Mesenteric fat pad (tissue), 1 donor: ENCODE measurements around the gene ATP8B3. TPM values are rescaled to one million over a fixed set of nuclear protein-coding genes. Genes with fewer than 3 reads are reported as not detected.

Experiments used
- DNase-seq: peaks from one replicate; pipeline ENCODE4 v3.0.0-alpha.2; 2020; ENCODE audit warnings: low spot score
- long read RNA-seq: library from polyadenylated mRNA; unstranded; transcript quantifications from one replicate; pipeline ENCODE4 v2.0.0, GENCODE V29; 2020
- total RNA-seq: library from RNA; stranded (reverse); fragmentation: NEBNext Ultra II Directional; extraction: Animal tissue kit (Norgen Biotek cat#: 25700); gene quantifications from one replicate; pipeline ENCODE4 v1.2.1, GENCODE V29; 2021
- donor health status: DM: yes; HTN: yes; CAD: no.

The ATP8B3 gene
- total RNA-seq, result 0.80 TPM
- long read RNA-seq, partial matches to known transcripts, result 1 of 1 reads
- long read RNA-seq, other reads (novel, unspliced or antisense), result 0 of 1 reads

GRCh38 chr19:1811942-1812425, at the start of gene ATP8B3:
ATP8B3 (minus strand) TSS chr19:1812276; CDS start chr19:1811736, 540 bp downstream.
- DNase-seq, result no peak

- DNase-seq, result no peak
Observed at GRCh38 chr19:1861599-1862031, 49.5 kb upstream of the ATP8B3 start.

- no peak for DNase-seq
Observed at GRCh38 chr19:1860821-1861598, 48.9 kb upstream of the ATP8B3 start.

GRCh38 chr19:1860042-1860775, 48.1 kb upstream of the ATP8B3 start:
- no peak for DNase-seq

GRCh38 chr19:1859331-1859781, 47.3 kb upstream of the ATP8B3 start:
- DNase-seq, result no peak

- DNase-seq, result no peak
Observed at GRCh38 chr19:1858412-1859081, 46.5 kb upstream of the ATP8B3 start.

- no peak for DNase-seq
Observed at GRCh38 chr19:1857648-1858326, 45.7 kb upstream of the ATP8B3 start.

GRCh38 chr19:1856698-1857603, 44.9 kb upstream of the ATP8B3 start:
- peak; percentile 95 for DNase-seq

- no peak for DNase-seq
Observed at GRCh38 chr19:1856345-1856697, 44.2 kb upstream of the ATP8B3 start.

- DNase-seq, result no peak
Observed at GRCh38 chr19:1855828-1856255, 43.8 kb upstream of the ATP8B3 start.

GRCh38 chr19:1855040-1855827, 43.2 kb upstream of the ATP8B3 start:
- DNase-seq, result peak; percentile 97

GRCh38 chr19:1854542-1855039, 42.5 kb upstream of the ATP8B3 start:
- DNase-seq, result no peak

GRCh38 chr19:1854039-1854541, 42.0 kb upstream of the ATP8B3 start:
- no peak for DNase-seq

GRCh38 chr19:1853295-1854038, 41.4 kb upstream of the ATP8B3 start:
- no peak for DNase-seq

- no peak for DNase-seq
Observed at GRCh38 chr19:1852581-1853128, 40.6 kb upstream of the ATP8B3 start.

- DNase-seq, result no peak
Observed at GRCh38 chr19:1851654-1852580, 39.8 kb upstream of the ATP8B3 start.
